Keratinocyte (primary cell): Measurements from ENCODE around the gene SH2B3. TPM values are rescaled to one million over a fixed set of nuclear protein-coding genes. Genes with fewer than 3 reads are reported as not detected.

Source experiments
- DNase-seq: peaks from one replicate; pipeline ENCODE4 v3.0.0-alpha.2; 2011; ENCODE audit warnings: low read depth, missing footprints, low spot score
- FAIRE-seq: peaks from 2 replicates; lab custom pipeline; 2011; peaks lifted over from hg19 to GRCh38; lab: Jason Lieb, UNC
- H2AFZ ChIP-seq: 2 replicates; pipeline ENCODE4 v1.6.0; 2012; ENCODE audit warnings: low read length, control low read depth, inconsistent platforms; ENCODE audit not compliant: control insufficient read depth
- H3K27ac ChIP-seq: 2 replicates; pipeline ENCODE4 v1.5.1; 2011; ENCODE audit warnings: low read length; ENCODE audit not compliant: control insufficient read depth, insufficient read depth
- H3K27me3 ChIP-seq: 3 replicates; pipeline ENCODE4 v1.6.0; 2011; ENCODE audit warnings: low read length; ENCODE audit not compliant: control insufficient read depth, insufficient read depth; ENCODE audit errors: extremely low read depth
- H3K36me3 ChIP-seq, 2 experiments: 2 replicates in 1 of 2; 3 replicates in 1 of 2; pipeline ENCODE4 v1.5.1; 2011; ENCODE audit warnings: low read length in 2 of 2, mild to moderate bottlenecking in 1 of 2; ENCODE audit not compliant: control insufficient read depth in 2 of 2, insufficient read depth in 2 of 2; ENCODE audit errors: extremely low read depth in 1 of 2
- H3K4me1 ChIP-seq: 3 replicates; pipeline ENCODE4 v1.5.1; 2011; ENCODE audit warnings: low read length; ENCODE audit not compliant: control insufficient read depth, insufficient read depth; ENCODE audit errors: extremely low read depth
- H3K4me2 ChIP-seq: 3 replicates; pipeline ENCODE4 v1.6.0; 2011; ENCODE audit warnings: low read depth, low read length; ENCODE audit not compliant: control insufficient read depth, insufficient read depth; ENCODE audit errors: extremely low read depth
- H3K4me3 ChIP-seq, 3 experiments: fragments of 200-600 bp in 1 of 3; sonication (generic) in 1 of 3; 2 replicates in 2 of 3; 3 replicates in 1 of 3; pipeline ENCODE4 v1.5.1; 2011 to 2016; ENCODE audit warnings: low read length in 3 of 3, mild to moderate bottlenecking in 3 of 3, control low read depth in 2 of 3, inconsistent platforms in 1 of 3, low read depth in 1 of 3, mixed read lengths in 1 of 3, mixed run types in 1 of 3, moderate library complexity in 1 of 3; ENCODE audit not compliant: control insufficient read depth in 2 of 3, insufficient read depth in 2 of 3; ENCODE audit errors: extremely low read depth in 1 of 3
- H3K79me2 ChIP-seq: 2 replicates; pipeline ENCODE4 v1.6.0; 2012; ENCODE audit warnings: low read length; ENCODE audit not compliant: control insufficient read depth, insufficient read depth
- H3K9ac ChIP-seq: 3 replicates; pipeline ENCODE4 v1.6.0; 2011; ENCODE audit warnings: low read length; ENCODE audit not compliant: control insufficient read depth, insufficient read depth; ENCODE audit errors: extremely low read depth
- H3K9me1 ChIP-seq: 3 replicates; pipeline ENCODE4 v1.6.0; 2011; ENCODE audit warnings: low read length; ENCODE audit not compliant: control insufficient read depth, insufficient read depth; ENCODE audit errors: extremely low read depth
- H3K9me3 ChIP-seq: 2 replicates; pipeline ENCODE4 v1.5.1; 2012; ENCODE audit warnings: low read depth, low read length; ENCODE audit not compliant: control insufficient read depth
- H4K20me1 ChIP-seq: 3 replicates; pipeline ENCODE4 v1.6.0; 2011; ENCODE audit warnings: low read length; ENCODE audit not compliant: control insufficient read depth, insufficient read depth; ENCODE audit errors: extremely low read depth
- CTCF ChIP-seq, 3 experiments: IDR thresholded peaks in 1 of 3; conservative IDR thresholded peaks in 1 of 3; optimal IDR thresholded peaks in 1 of 3; 2 replicates in 2 of 3; 3 replicates in 1 of 3; pipeline versions ENCODE3 to v1.5.1; 2011; ENCODE audit warnings: low read length in 3 of 3, mild to moderate bottlenecking in 3 of 3, moderate library complexity in 2 of 3, control low read depth in 1 of 3, inconsistent platforms in 1 of 3; ENCODE audit not compliant: insufficient read depth in 2 of 3; ENCODE audit errors: extremely low read depth in 1 of 3
- EZH2 ChIP-seq: IDR thresholded peaks from one replicate; pipeline ENCODE4 v1.6.1; 2012; ENCODE audit warnings: inconsistent platforms, mild to moderate bottlenecking, low read length, moderate library complexity
- dilution Hi-C: fragments of 300-500 bp; cut with MboI; formaldehyde crosslinking; loops from one replicate; pipeline ENCODE4 v1.7.0; 2020; ENCODE audit warnings: low sequenced_read_pairs; ENCODE audit not compliant: extremely low pct_ligation_motif_present
- polyA plus RNA-seq, 5 experiments: library from polyadenylated mRNA; depleted of rRNA in 3 of 5; stranded (reverse) in 3 of 5; stranded (forward) in 1 of 5; unstranded in 1 of 5; fragments of >200 nt; gene quantifications; 1 replicate in 1 of 5; 2 replicates in 3 of 5; 3 replicates in 1 of 5; pipeline versions ENCODE4 v1.2.1 to v1.2.3, GENCODE V29; 2011 to 2012; ENCODE audit warnings: missing spikeins in 2 of 5, low read depth in 1 of 5, low replicate concordance in 1 of 5

The SH2B3 gene
- polyA plus RNA-seq, 1 donor (not counting 4 experiments of a cell fraction or from before 2014, with no cell fraction given): 7.7 TPM

- Histone ChIP-seq H2AFZ (no peak overlapping the region), H4K20me1 (peaks cover 4% of the 10 kb centered on the region), H3K36me3 (peaks cover 31 to 35% of the 10 kb centered on the region in 2 experiments), H3K9ac (no peak overlapping the region), H3K9me3 (no peaks in the 10 kb centered on the region), H3K27me3 (no peaks in the 10 kb centered on the region), H3K4me2 (no peak overlapping the region), H3K27ac (no peak overlapping the region), H3K9me1 (no peaks in the 10 kb centered on the region), H3K79me2 (no peaks in the 10 kb centered on the region), H3K4me1 (no peaks in the 10 kb centered on the region), H3K4me3 (no peak overlapping the region)
- DNase-seq (no peak), FAIRE-seq (no peak)
- dilution Hi-C loops: no loop called here
- no peak for TF ChIP-seq CTCF (optimal IDR thresholded peaks at IDR 0.05 in 1 of 3, IDR thresholded peaks at IDR 0.05 in 1 of 3, conservative IDR thresholded peaks at IDR 0.05 in 1 of 3; ENCODE audit: extremely low read depth in 1 of 3, insufficient read depth in 2 of 3, low read length in 3 of 3)
- no peak for TF ChIP-seq EZH2
Observed at GRCh38 chr12:111457071-111457470, 51.3 kb downstream of the SH2B3 start.

- peaks cover 31 to 35% of the 10 kb centered on the region in 2 experiments for H3K36me3 ChIP-seq
- H3K4me3 ChIP-seq: no peak overlapping the region
- TF ChIP-seq EZH2: no peak
- no peak for TF ChIP-seq CTCF (optimal IDR thresholded peaks at IDR 0.05 in 1 of 3, IDR thresholded peaks at IDR 0.05 in 1 of 3, conservative IDR thresholded peaks at IDR 0.05 in 1 of 3; ENCODE audit: extremely low read depth in 1 of 3, insufficient read depth in 2 of 3, low read length in 3 of 3)
- DNase-seq: no peak
- no peak overlapping the region for H3K9ac ChIP-seq
- H3K4me1 ChIP-seq: no peaks in the 10 kb centered on the region
- H3K4me2 ChIP-seq: no peak overlapping the region
- FAIRE-seq: no peak
- no peaks in the 10 kb centered on the region for H3K79me2 ChIP-seq
- H4K20me1 ChIP-seq: peaks cover 4% of the 10 kb centered on the region
- no peak overlapping the region for H3K27ac ChIP-seq
- H3K27me3 ChIP-seq: no peaks in the 10 kb centered on the region
- no peaks in the 10 kb centered on the region for H3K9me3 ChIP-seq
- H2AFZ ChIP-seq: no peak overlapping the region
- dilution Hi-C loops: no loop called here
- no peaks in the 10 kb centered on the region for H3K9me1 ChIP-seq
Observed at GRCh38 chr12:111457577-111457976, 51.9 kb downstream of the SH2B3 start.
